Osteocyte (in vitro differentiated cells): Measurements from ENCODE around the gene CAMSAP1. TPM values are rescaled to one million over a fixed set of nuclear protein-coding genes. Genes with fewer than 3 reads are reported as not detected.

ENCODE experiments used
- DNase-seq: peaks from one replicate; pipeline ENCODE4 v3.0.0; 2021; ENCODE audit warnings: mixed read lengths; ENCODE audit not compliant: unreplicated experiment; ENCODE audit errors: extremely low spot score
- H3K27ac Mint-ChIP-seq: one replicate; pipeline ENCODE4 v1.8.0; 2021; ENCODE audit warnings: mild to moderate bottlenecking, mixed read lengths; ENCODE audit not compliant: unreplicated experiment
- H3K27me3 Mint-ChIP-seq: one replicate; pipeline ENCODE4 v1.8.0; 2021; ENCODE audit warnings: mixed read lengths; ENCODE audit not compliant: unreplicated experiment
- H3K36me3 Mint-ChIP-seq: one replicate; pipeline ENCODE4 v1.8.0; 2021; ENCODE audit warnings: mixed read lengths; ENCODE audit not compliant: unreplicated experiment
- H3K4me1 Mint-ChIP-seq: one replicate; pipeline ENCODE4 v1.8.0; 2021; ENCODE audit warnings: mixed read lengths; ENCODE audit not compliant: unreplicated experiment
- H3K4me3 Mint-ChIP-seq: one replicate; pipeline ENCODE4 v1.8.0; 2021; ENCODE audit warnings: mild to moderate bottlenecking, moderate library complexity, mixed read lengths; ENCODE audit not compliant: unreplicated experiment
- H3K9me3 Mint-ChIP-seq: one replicate; pipeline ENCODE4 v1.8.0; 2021; ENCODE audit warnings: mixed read lengths; ENCODE audit not compliant: unreplicated experiment
- total RNA-seq: library from RNA; stranded (reverse); gene quantifications from 2 replicates; pipeline ENCODE4 v1.2.1, GENCODE V29; 2021
- TF ChIP-seq, protein P1 (sequence below): fragments of 200-600 bp; sonication (generic); IDR thresholded peaks from 2 replicates; pipeline ENCODE4 v1.5.0; 2021; ENCODE audit warnings: antibody characterized with exemption, mild to moderate bottlenecking, moderate library complexity

The CAMSAP1 gene
- total RNA-seq, 1 donor from 2014 or later: 34.4 TPM

DNA sequence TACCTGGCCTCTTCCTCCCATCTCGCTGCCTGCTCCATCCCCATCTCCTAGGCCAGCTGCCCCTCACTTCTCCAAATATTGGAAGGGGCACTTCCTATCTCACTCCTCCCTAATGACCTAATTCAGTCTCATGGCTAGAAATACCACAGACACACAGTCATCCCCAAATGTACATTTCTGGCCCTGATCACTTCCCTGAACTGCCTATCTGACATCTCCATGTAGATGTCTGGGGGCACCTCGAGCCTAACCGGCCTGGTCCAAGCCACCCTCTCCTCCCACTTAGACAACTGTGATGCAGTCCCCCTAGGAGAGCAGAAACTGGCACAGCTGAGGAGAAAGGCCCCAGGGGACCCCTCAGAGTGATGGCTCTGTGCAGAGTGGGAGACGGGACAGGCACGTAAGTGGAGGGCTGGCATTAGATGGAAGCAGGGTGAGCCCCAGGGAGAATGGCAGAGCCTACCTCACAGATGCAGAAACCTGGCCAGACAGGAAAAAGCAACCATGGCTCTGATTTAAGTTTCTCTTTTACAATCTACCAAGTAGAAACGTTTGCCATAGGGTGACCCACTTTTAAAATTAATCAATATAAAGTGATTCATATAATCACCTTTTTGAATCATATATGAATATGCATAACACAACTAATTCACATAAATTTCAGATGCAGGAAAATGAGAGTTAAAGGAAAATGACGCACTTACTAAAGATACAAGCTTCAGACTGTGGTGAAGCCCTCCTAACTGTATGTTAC lies 22.1 kb downstream of the CAMSAP1 start:
- Mint-ChIP-seq H3K9me3 (no peaks in the 10 kb centered on the region), H3K27ac (peak overlapping the region; percentile 59), H3K4me1 (peaks cover 44% of the 10 kb centered on the region), H3K27me3 (no peaks in the 10 kb centered on the region), H3K36me3 (peaks cover 3% of the 10 kb centered on the region), H3K4me3 (no peak overlapping the region)
- TF ChIP-seq, protein P1, sequence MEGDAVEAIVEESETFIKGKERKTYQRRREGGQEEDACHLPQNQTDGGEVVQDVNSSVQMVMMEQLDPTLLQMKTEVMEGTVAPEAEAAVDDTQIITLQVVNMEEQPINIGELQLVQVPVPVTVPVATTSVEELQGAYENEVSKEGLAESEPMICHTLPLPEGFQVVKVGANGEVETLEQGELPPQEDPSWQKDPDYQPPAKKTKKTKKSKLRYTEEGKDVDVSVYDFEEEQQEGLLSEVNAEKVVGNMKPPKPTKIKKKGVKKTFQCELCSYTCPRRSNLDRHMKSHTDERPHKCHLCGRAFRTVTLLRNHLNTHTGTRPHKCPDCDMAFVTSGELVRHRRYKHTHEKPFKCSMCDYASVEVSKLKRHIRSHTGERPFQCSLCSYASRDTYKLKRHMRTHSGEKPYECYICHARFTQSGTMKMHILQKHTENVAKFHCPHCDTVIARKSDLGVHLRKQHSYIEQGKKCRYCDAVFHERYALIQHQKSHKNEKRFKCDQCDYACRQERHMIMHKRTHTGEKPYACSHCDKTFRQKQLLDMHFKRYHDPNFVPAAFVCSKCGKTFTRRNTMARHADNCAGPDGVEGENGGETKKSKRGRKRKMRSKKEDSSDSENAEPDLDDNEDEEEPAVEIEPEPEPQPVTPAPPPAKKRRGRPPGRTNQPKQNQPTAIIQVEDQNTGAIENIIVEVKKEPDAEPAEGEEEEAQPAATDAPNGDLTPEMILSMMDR: no peak
- no peak for DNase-seq

DNA sequence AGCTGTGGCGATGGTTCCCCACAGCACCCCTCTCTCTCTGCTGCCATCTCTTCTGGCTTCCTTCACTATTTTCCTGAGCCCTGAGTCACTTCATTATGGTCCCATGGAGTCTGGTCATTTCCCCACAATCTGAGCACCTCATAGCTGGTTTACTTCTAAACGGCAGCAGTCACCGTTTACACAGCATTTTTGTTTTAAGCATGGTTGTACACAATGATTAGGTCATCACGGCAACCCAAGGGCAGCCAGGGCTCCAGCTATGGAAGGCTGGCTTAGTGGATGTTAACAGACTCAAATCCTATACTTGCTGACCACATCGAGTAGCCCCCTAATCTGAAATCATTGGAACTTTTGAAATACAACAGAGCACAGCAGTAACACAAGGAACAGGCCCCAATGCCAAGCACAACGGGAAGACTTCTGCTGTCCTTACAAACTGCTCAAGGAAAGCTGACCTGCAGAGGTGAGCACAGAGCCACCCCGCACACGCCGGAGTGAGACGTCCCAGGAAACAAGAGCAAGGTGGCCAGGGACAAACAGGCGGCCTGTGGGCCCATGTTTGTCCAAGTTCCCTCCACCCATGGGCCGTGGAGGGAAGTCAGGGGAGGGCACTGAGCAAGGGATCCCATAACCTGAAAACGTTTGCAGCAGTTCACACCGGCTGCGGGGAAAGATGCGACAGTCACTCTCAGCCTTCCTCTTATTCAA lies 22.9 kb downstream of the CAMSAP1 start:
- TF ChIP-seq, protein P1: no peak
- Mint-ChIP-seq H3K36me3 (peaks cover 3% of the 10 kb centered on the region), H3K4me1 (peaks cover 51% of the 10 kb centered on the region), H3K4me3 (no peak overlapping the region), H3K27ac (peak overlapping the region; percentile 59), H3K27me3 (no peaks in the 10 kb centered on the region), H3K9me3 (no peaks in the 10 kb centered on the region)
- no peak for DNase-seq

DNA sequence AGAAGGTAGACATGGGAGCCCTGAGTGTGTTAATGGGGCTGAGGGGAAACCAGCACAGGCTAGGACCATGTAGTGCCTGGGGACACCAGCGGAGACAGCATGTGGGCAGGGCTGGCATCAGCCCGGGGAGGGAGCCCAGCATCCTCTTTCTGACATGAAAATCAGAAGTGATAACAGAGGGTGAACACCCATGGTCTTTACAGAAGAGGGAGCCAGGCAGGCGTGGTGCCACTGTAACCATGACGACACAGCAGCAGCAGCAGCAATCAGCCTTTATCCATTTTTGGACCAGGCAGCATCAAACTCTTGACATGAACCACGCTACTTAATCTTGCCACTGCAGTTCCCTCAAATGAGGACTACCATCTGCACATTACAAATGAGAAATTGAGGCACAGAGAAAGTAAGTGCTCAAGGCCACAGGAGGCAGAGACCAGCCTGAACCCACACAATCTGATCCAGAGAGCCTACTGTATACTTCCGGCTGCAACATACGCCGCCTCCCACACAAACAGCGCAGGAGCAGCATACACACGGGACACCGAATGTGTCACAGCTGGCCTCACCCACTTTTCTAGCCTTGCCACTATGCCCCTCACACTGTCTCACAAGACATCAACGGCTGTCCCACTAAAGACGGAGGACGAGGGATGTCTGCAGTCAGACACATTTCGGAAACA lies 23.8 kb downstream of the CAMSAP1 start:
- Mint-ChIP-seq H3K27me3 (no peaks in the 10 kb centered on the region), H3K4me1 (peaks cover 56% of the 10 kb centered on the region), H3K36me3 (peaks cover 3% of the 10 kb centered on the region), H3K9me3 (no peaks in the 10 kb centered on the region), H3K4me3 (no peak overlapping the region), H3K27ac (peak overlapping the region; percentile 13)
- TF ChIP-seq, protein P1: no peak
- DNase-seq: no peak

DNA sequence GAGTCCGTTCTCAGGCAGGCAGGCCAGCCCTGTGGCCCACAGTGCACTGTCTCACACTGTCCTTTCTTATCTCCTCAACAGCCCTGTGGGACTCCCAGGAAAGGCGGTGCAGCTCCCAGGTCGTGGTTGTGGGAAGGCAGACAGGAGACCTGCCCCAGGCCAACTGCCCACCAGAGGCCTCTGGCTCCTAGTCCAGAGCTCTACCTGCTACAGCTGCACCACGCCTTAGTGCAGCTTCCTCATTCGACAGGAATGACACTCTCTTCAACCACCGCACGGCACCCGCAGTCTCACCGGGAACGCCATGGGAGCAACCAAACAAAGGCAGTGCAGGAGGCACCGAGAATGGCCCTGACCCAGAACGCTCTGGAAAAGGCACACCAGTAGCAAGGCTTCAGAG lies 25.3 kb downstream of the CAMSAP1 start:
- Mint-ChIP-seq H3K4me1 (peaks cover 54% of the 10 kb centered on the region), H3K27ac (no peak overlapping the region), H3K27me3 (no peaks in the 10 kb centered on the region), H3K36me3 (peaks cover 3% of the 10 kb centered on the region), H3K9me3 (no peaks in the 10 kb centered on the region), H3K4me3 (no peak overlapping the region)
- TF ChIP-seq, protein P1: no peak
- no peak for DNase-seq

DNA sequence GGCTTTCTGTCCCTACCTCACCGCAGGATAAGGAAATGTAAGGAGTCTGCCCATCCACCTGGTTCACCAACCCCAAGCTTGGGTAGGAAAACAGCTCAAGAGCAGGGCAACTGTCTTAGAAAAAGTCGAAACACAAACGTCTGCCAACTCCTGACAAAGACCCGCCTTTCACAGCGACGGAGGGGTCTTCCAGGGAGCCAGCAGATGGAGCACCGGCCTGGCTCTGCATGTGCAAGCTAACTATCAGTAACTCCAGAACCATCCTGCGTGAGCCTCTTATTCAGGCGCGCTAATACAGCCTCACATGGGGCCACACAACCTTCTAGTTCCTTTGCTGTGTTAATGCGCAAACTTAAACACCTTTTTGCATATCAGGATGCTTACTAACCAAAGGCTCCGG lies 26.9 kb downstream of the CAMSAP1 start:
- no peak for DNase-seq
- Mint-ChIP-seq H3K27ac (no peak overlapping the region), H3K36me3 (peaks cover 5% of the 10 kb centered on the region), H3K27me3 (no peaks in the 10 kb centered on the region), H3K9me3 (no peaks in the 10 kb centered on the region), H3K4me1 (peaks cover 42% of the 10 kb centered on the region), H3K4me3 (no peak overlapping the region)
- TF ChIP-seq, protein P1: no peak
